ENCODE results near the gene TUBB. TPM values are rescaled to one million over a fixed set of nuclear protein-coding genes. Genes with fewer than 3 reads are reported as not detected.

The TUBB gene
- total and polyA plus RNA-seq, 2 donors (not counting 1 experiment from before 2014, with no cell fraction given), result 102 to 295 TPM

DNA sequence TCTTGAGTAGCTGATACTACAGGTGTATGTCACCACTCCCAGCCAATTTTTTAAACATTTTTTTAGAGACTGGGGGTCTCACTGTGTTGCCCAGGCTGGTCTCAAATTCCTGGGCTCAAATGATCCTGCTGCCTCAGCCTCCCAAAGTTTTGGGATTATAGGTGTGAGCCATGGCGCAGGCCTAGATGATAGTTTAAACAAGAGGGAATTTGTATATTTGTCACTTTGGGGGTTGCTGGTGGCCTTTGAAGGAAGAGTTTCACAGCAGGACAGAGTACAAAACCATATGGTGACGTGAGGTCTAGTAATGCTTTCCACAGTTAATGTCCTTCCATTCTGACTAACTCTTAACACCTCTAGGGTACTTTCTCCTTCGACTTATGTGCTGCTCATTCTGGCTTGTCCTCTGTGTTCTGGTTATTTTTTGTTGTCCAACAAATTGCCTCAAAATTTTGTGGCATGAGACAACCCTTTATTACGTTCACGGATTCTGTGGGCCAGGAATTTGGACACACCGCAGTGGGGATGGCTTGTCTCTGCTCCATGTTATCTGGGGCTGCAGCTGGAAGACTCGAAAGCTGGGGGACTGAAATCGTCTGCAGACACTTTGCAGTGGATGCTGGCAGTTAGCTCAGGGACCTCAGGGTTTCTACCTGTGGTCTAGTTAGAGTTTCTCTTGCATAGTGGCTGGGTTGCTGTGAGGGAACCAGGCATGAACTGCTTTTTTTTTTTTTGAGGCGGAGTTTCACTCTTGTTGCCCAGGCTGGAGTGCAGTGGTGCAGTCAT, 47.2 kb downstream of the TUBB start:
- WGBS (ENCODE audit: insufficient coverage), result 82% methylated on average over 7 of the region's 9 CpGs
- no peak overlapping the region for H2AFZ ChIP-seq (ENCODE audit: insufficient read depth, low read depth, low read length, poor library complexity, severe bottlenecking)
- H3K9ac ChIP-seq (ENCODE audit: low read length), result no peak overlapping the region
- intact Hi-C loops (cut with micrococcal nuclease), result no loop called here
- H3K9me3 ChIP-seq (ENCODE audit: control extremely low read depth in 1 of 3, control insufficient read depth in 2 of 3, insufficient read depth in 1 of 3, low read length in 2 of 3), result no peaks in the 10 kb centered on the region
- H3K36me3 ChIP-seq (replicated peaks in 1 of 2; ENCODE audit: control extremely low read depth in 1 of 2, control insufficient read depth in 1 of 2, extremely low read depth in 1 of 2, insufficient read depth in 2 of 2, low read length in 1 of 2), result no peaks in the 10 kb centered on the region
- H3K4me1 ChIP-seq (ENCODE audit: control insufficient read depth in 2 of 2, insufficient read depth in 2 of 2, low read length in 2 of 2), result peaks cover 4 to 9% of the 10 kb centered on the region in 2 donors
- Mint-ChIP-seq H3K4me1 (peaks cover 15% of the 10 kb centered on the region), H3K27ac (no peak overlapping the region), H3K27me3 (peaks cover 33% of the 10 kb centered on the region), H3K9me3 (ENCODE audit: insufficient read depth) (peaks cover 4% of the 10 kb centered on the region), H3K4me3 (no peak overlapping the region)
- no peak for ATAC-seq (ENCODE audit: low read depth)
- CTCF ChIA-PET, result interaction anchor here (1.1 to 1.6 kb wide), 2 partner anchors 62 to 323 kb away, joined by 3 read pairs; no protein-coding TSS in a partner anchor
- TF ChIP-seq EZH2 (IDR thresholded peaks at IDR 0.05; ENCODE audit: borderline replicate concordance, insufficient read depth, low read depth, low read length, poor library complexity, severe bottlenecking) (no peak), CTCF (IDR thresholded peaks at IDR 0.05) (no peak)
- no peak for DNase-seq
- POLR2A ChIA-PET, result interaction anchor here (0.6 kb wide), 1 partner anchor 19 kb away, joined by 6 read pairs; no protein-coding TSS in a partner anchor
- no peaks in the 10 kb centered on the region for H4K20me1 ChIP-seq (ENCODE audit: control insufficient read depth, insufficient read depth, low read length, poor library complexity, severe bottlenecking)
- peaks cover 0 to 6% (median 0%) of the 10 kb centered on the region in 4 experiments for H3K27me3 ChIP-seq (replicated peaks in 1 of 4; ENCODE audit: control extremely low read depth in 1 of 4, control insufficient read depth in 3 of 4, insufficient read depth in 4 of 4, low read length in 3 of 4)
- no peak overlapping the region for H3K4me2 ChIP-seq (replicated peaks; ENCODE audit: low read depth, low read length, poor library complexity, severe bottlenecking)
- no peak overlapping the region for H3K27ac ChIP-seq (ENCODE audit: low read length in 2 of 2)
- no peak overlapping the region for H3K4me3 ChIP-seq (ENCODE audit: control extremely low read depth in 1 of 5, extremely low read depth in 1 of 5, insufficient read depth in 1 of 5, low read depth in 2 of 5, low read length in 4 of 5)
- no peaks in the 10 kb centered on the region for H3K79me2 ChIP-seq (ENCODE audit: control insufficient read depth, insufficient read depth, low read length)

- no peak overlapping the region for H3K4me3 ChIP-seq (ENCODE audit: control extremely low read depth in 1 of 5, extremely low read depth in 1 of 5, insufficient read depth in 1 of 5, low read depth in 2 of 5, low read length in 4 of 5)
- ATAC-seq (ENCODE audit: low read depth) (no peak), DNase-seq (no peak)
- Mint-ChIP-seq H3K27me3 (peaks cover 33% of the 10 kb centered on the region), H3K9me3 (ENCODE audit: insufficient read depth) (peaks cover 4% of the 10 kb centered on the region), H3K4me3 (no peak overlapping the region), H3K4me1 (peaks cover 15% of the 10 kb centered on the region), H3K27ac (no peak overlapping the region)
- intact Hi-C loops (cut with micrococcal nuclease), result no loop called here
- H3K79me2 ChIP-seq (ENCODE audit: control insufficient read depth, insufficient read depth, low read length), result no peaks in the 10 kb centered on the region
- peaks cover 0 to 6% (median 0%) of the 10 kb centered on the region in 4 experiments for H3K27me3 ChIP-seq (replicated peaks in 1 of 4; ENCODE audit: control extremely low read depth in 1 of 4, control insufficient read depth in 3 of 4, insufficient read depth in 4 of 4, low read length in 3 of 4)
- H4K20me1 ChIP-seq (ENCODE audit: control insufficient read depth, insufficient read depth, low read length, poor library complexity, severe bottlenecking), result no peaks in the 10 kb centered on the region
- H3K9me3 ChIP-seq (ENCODE audit: control extremely low read depth in 1 of 3, control insufficient read depth in 2 of 3, insufficient read depth in 1 of 3, low read length in 2 of 3), result no peaks in the 10 kb centered on the region
- ChIA-PET POLR2A (no interaction called here), CTCF (interaction anchor here (1.6 kb wide), 1 partner anchor 323 kb away, joined by 3 read pairs; no protein-coding TSS in a partner anchor)
- WGBS (ENCODE audit: insufficient coverage), result 100% methylated on average over 1 of the region's 1 CpG
- H3K4me1 ChIP-seq (ENCODE audit: control insufficient read depth in 2 of 2, insufficient read depth in 2 of 2, low read length in 2 of 2), result peaks cover 4 to 9% of the 10 kb centered on the region in 2 donors
- no peak for TF ChIP-seq CTCF (IDR thresholded peaks at IDR 0.05)
- no peak for TF ChIP-seq EZH2 (IDR thresholded peaks at IDR 0.05; ENCODE audit: borderline replicate concordance, insufficient read depth, low read depth, low read length, poor library complexity, severe bottlenecking)
- no peak overlapping the region for H2AFZ ChIP-seq (ENCODE audit: insufficient read depth, low read depth, low read length, poor library complexity, severe bottlenecking)
- no peaks in the 10 kb centered on the region for H3K36me3 ChIP-seq (replicated peaks in 1 of 2; ENCODE audit: control extremely low read depth in 1 of 2, control insufficient read depth in 1 of 2, extremely low read depth in 1 of 2, insufficient read depth in 2 of 2, low read length in 1 of 2)
- H3K27ac ChIP-seq (ENCODE audit: low read length in 2 of 2), result no peak overlapping the region
- H3K9ac ChIP-seq (ENCODE audit: low read length), result no peak overlapping the region
- H3K4me2 ChIP-seq (replicated peaks; ENCODE audit: low read depth, low read length, poor library complexity, severe bottlenecking), result no peak overlapping the region
Observed at GRCh38 chr6:30767944-30768301, 47.8 kb downstream of the TUBB start.

Data from B cell (primary cell).